ENCODE measurements around the gene CTTN. TPM values are rescaled to one million over a fixed set of nuclear protein-coding genes. Genes with fewer than 3 reads are reported as not detected.

The CTTN gene
- total RNA-seq, 1 experiment from 2014 or later = 448 TPM

DNA sequence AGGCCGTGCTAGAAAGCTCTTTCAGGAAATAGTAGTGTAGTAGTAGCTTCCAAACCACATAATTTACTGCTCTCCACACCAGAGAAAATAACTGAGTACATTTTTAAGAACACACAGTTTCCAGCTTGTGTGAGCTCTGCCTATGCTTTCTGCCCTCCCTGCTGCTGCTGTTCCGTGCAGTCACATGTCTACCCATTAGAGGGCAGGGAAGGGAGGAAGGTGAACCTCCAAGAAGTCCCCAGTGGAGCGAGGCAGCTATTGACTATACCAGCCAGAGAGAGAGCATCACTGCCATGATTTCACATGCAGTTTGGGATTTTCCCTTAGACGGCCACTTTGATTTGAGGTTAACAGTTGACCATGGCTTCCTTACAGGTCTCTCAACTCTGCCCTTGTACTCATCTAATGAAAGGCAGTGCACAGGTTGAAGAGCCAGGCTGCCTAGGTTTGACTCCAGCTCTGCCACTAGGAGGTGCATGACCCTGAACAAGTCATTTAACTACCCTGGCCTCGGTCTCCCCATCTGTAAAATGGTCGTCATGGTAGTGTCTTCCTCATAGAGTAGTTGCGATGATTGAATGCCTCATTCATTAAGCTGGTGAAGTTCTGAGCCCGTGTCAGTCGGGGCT, 19.7 kb upstream of the CTTN start:
- intact Hi-C loops (cut with micrococcal nuclease; ENCODE audit: unreplicated experiment) = no loop called here
- H3K4me3 Mint-ChIP-seq (ENCODE audit: low read depth, unreplicated experiment) = no peak overlapping the region
- no TSS peak for BruUV-seq (replicated peaks)
- H3K27me3 Mint-ChIP-seq (ENCODE audit: unreplicated experiment) = no peaks in the 10 kb centered on the region
- no peak overlapping the region for H3K27ac Mint-ChIP-seq (ENCODE audit: unreplicated experiment)
- no peaks in the 10 kb centered on the region for H3K4me1 Mint-ChIP-seq (ENCODE audit: low read depth, unreplicated experiment)
- DNase-seq = no peak
- H3K36me3 Mint-ChIP-seq (ENCODE audit: insufficient read depth, unreplicated experiment) = peaks cover 32% of the 10 kb centered on the region
- TF ChIP-seq CTCF (IDR thresholded peaks at IDR 0.05; ENCODE audit: unreplicated experiment) = peak; percentile 21
- no peaks in the 10 kb centered on the region for H3K9me3 Mint-ChIP-seq (ENCODE audit: low read depth, unreplicated experiment)
- CTCF ChIA-PET = interaction anchor here (1.3 kb wide), 1 partner anchor 10 kb away, joined by 4 read pairs; no protein-coding TSS in a partner anchor

DNA sequence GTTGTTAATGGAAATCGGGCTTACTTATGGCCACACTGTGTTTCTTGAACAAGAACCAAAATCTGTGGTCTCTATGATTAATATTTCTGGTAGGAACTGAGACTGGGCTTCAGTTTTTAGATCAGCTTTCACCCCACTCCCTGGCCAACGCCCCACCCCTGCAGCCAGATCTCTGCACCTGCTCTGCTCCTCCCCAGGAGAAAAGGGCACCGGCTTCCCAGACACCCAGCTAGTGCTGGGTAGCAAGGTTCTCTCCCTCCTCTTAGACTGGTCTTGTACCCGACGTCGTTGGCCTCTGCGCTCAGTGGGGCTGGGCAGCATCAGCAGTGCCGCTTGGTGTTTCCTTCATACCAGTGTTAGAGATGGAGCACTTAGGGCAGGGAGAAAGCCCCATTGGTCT, 17.0 kb upstream of the CTTN start:
- TF ChIP-seq CTCF (IDR thresholded peaks at IDR 0.05; ENCODE audit: unreplicated experiment) = no peak
- no TSS peak for BruUV-seq (replicated peaks)
- CTCF ChIA-PET = no interaction called here
- Mint-ChIP-seq H3K27ac (ENCODE audit: unreplicated experiment) (no peak overlapping the region), H3K4me1 (ENCODE audit: low read depth, unreplicated experiment) (no peaks in the 10 kb centered on the region), H3K27me3 (ENCODE audit: unreplicated experiment) (no peaks in the 10 kb centered on the region), H3K4me3 (ENCODE audit: low read depth, unreplicated experiment) (no peak overlapping the region), H3K36me3 (ENCODE audit: insufficient read depth, unreplicated experiment) (peaks cover 50% of the 10 kb centered on the region), H3K9me3 (ENCODE audit: low read depth, unreplicated experiment) (no peaks in the 10 kb centered on the region)
- intact Hi-C loops (cut with micrococcal nuclease; ENCODE audit: unreplicated experiment) = no loop called here
- no peak for DNase-seq

GRCh38 chr11:70381872-70382861, 16.2 kb upstream of the CTTN start:
- TF ChIP-seq CTCF (IDR thresholded peaks at IDR 0.05; ENCODE audit: unreplicated experiment) = no peak
- no peaks in the 10 kb centered on the region for H3K27me3 Mint-ChIP-seq (ENCODE audit: unreplicated experiment)
- no peaks in the 10 kb centered on the region for H3K4me1 Mint-ChIP-seq (ENCODE audit: low read depth, unreplicated experiment)
- no peaks in the 10 kb centered on the region for H3K9me3 Mint-ChIP-seq (ENCODE audit: low read depth, unreplicated experiment)
- peaks cover 52% of the 10 kb centered on the region for H3K36me3 Mint-ChIP-seq (ENCODE audit: insufficient read depth, unreplicated experiment)
- intact Hi-C loops (cut with micrococcal nuclease; ENCODE audit: unreplicated experiment) = no loop called here
- H3K27ac Mint-ChIP-seq (ENCODE audit: unreplicated experiment) = no peak overlapping the region
- no peak for DNase-seq
- BruUV-seq (replicated peaks) = no TSS peak
- H3K4me3 Mint-ChIP-seq (ENCODE audit: low read depth, unreplicated experiment) = no peak overlapping the region
- CTCF ChIA-PET = no interaction called here

DNA sequence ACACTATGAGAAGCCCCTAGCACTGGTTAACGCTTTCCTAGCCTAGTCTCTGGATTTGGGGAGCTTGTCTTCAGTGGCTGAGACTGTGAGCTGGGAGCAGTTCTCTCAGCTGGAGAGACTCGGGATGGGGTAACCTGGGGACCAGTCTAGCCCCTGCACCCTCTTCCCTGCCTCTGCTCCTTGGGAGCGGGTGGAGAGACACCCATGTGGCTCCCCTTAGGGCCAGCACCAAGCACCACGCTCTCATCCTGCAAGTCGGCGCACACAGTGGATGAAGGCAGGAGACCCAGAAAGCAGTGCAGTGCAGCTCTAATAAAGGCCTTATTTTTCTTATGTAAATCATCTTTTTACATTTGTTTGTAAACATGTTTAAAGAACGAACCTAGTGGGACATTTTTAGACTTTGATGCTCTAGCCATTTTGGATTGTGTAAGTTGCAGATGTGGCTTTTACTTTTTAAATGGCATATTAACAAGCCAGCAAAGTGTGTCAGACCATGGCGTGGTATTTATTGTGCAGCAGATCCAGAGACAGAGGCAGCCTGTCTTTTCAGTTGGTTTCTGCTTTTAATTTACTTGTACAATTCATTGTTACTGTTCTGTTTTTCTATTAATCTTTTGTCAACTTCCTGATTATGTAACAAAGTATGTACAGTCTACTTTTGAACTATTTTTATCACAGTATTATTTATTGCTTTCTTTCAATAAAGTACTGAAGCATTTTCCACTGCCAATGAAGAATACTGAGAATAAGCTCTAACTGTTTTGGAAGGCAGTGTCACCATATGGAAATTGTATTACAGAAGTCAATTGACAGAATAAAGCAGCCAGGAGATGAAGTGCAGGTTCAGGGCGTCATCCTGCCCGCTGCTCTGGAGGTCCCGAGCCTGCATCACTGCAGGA, 14.4 kb upstream of the CTTN start:
- H3K27me3 Mint-ChIP-seq (ENCODE audit: unreplicated experiment) = no peaks in the 10 kb centered on the region
- DNase-seq = no peak
- H3K36me3 Mint-ChIP-seq (ENCODE audit: insufficient read depth, unreplicated experiment) = peaks cover 64% of the 10 kb centered on the region
- H3K27ac Mint-ChIP-seq (ENCODE audit: unreplicated experiment) = no peak overlapping the region
- intact Hi-C loops (cut with micrococcal nuclease; ENCODE audit: unreplicated experiment) = no loop called here
- CTCF ChIA-PET = no interaction called here
- peaks cover 7% of the 10 kb centered on the region for H3K4me1 Mint-ChIP-seq (ENCODE audit: low read depth, unreplicated experiment)
- TF ChIP-seq CTCF (IDR thresholded peaks at IDR 0.05; ENCODE audit: unreplicated experiment) = no peak
- H3K9me3 Mint-ChIP-seq (ENCODE audit: low read depth, unreplicated experiment) = no peaks in the 10 kb centered on the region
- no peak overlapping the region for H3K4me3 Mint-ChIP-seq (ENCODE audit: low read depth, unreplicated experiment)
- BruUV-seq (replicated peaks) = no TSS peak

Data from Calu3 (cell line).